ENCODE results near the gene DIAPH1.

DIAPH1 gene

DNA sequence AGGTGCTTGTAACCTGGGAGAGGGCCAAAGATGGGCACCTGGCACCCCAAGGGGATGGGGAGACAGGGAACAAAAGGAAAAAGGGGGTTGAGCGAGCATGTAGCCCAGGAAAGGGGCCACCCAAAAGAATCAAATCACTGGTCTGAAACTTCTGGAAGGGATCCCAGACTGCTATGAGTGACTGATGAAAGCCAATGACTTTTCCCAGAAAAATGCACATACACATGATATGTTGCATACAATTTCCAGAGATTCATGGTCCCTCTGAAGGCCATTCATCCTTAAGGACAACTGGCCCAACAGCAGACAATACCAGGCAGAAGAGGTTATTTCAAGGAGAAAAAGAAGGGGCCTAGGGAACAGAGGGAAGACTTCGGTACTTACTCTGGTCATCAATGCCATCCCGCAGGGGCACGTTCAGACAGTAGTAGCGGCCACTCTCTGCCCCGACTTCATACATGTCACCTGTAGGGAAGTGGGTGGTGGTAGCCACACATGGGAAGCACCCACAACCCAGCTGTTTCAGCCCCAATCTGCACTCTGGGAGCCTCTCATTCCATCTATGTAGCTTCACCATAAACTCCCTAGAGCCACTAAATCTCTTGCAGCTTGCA, 9.5 kb upstream of the DIAPH1 start:
- Histone ChIP-seq H3K36me3 (ENCODE audit: control insufficient read depth, low read length) (peaks cover 87% of the 10 kb centered on the region), H3K4me2 (ENCODE audit: low read length) (no peak overlapping the region)
- TF ChIP-seq, protein P1, sequence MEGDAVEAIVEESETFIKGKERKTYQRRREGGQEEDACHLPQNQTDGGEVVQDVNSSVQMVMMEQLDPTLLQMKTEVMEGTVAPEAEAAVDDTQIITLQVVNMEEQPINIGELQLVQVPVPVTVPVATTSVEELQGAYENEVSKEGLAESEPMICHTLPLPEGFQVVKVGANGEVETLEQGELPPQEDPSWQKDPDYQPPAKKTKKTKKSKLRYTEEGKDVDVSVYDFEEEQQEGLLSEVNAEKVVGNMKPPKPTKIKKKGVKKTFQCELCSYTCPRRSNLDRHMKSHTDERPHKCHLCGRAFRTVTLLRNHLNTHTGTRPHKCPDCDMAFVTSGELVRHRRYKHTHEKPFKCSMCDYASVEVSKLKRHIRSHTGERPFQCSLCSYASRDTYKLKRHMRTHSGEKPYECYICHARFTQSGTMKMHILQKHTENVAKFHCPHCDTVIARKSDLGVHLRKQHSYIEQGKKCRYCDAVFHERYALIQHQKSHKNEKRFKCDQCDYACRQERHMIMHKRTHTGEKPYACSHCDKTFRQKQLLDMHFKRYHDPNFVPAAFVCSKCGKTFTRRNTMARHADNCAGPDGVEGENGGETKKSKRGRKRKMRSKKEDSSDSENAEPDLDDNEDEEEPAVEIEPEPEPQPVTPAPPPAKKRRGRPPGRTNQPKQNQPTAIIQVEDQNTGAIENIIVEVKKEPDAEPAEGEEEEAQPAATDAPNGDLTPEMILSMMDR (IDR thresholded peaks at IDR 0.05; ENCODE audit: low read depth, low read length, poor library complexity, severe bottlenecking) = no peak
- no peak for TF ChIP-seq EZH2phosphoT487 (IDR thresholded peaks at IDR 0.05; ENCODE audit: borderline replicate concordance, low read length)

GRCh38 chr5:141623611-141624010, 4.8 kb upstream of the DIAPH1 start:
- H4K20me1 ChIP-seq (ENCODE audit: control insufficient read depth, insufficient read depth, low read depth, low read length) = no peaks in the 10 kb centered on the region
- no peaks in the 10 kb centered on the region for H3K9me3 ChIP-seq (ENCODE audit: control insufficient read depth, insufficient read depth, low read length)
- H3K27me3 ChIP-seq (ENCODE audit: control insufficient read depth, low read length) = no peaks in the 10 kb centered on the region
- no peak overlapping the region for H3K4me3 ChIP-seq (ENCODE audit: low read length)
- TF ChIP-seq EZH2phosphoT487 (IDR thresholded peaks at IDR 0.05; ENCODE audit: borderline replicate concordance, low read length) = no peak
- H3K79me2 ChIP-seq (ENCODE audit: control insufficient read depth, low read length) = peaks cover under 1% of the 10 kb centered on the region
- H3K36me3 ChIP-seq (ENCODE audit: control insufficient read depth, low read length) = peaks cover 87% of the 10 kb centered on the region
- no peak overlapping the region for H3K4me2 ChIP-seq (ENCODE audit: low read length)
- H3K9me2 ChIP-seq (replicated peaks; ENCODE audit: control insufficient read depth, low read length) = no peaks in the 10 kb centered on the region
- H3F3A ChIP-seq (ENCODE audit: control insufficient read depth, insufficient read depth) = peaks cover 9% of the 10 kb centered on the region
- H3K4me1 ChIP-seq (ENCODE audit: control insufficient read depth, low read length) = peaks cover 10% of the 10 kb centered on the region
- no peak overlapping the region for H3K27ac ChIP-seq (ENCODE audit: low read depth, low read length)

More for the DNA sequence above, 9.5 kb upstream of the DIAPH1 start:
- Histone ChIP-seq H3K27me3 (ENCODE audit: control insufficient read depth, low read length) (no peaks in the 10 kb centered on the region), H3K9me3 (ENCODE audit: control insufficient read depth, insufficient read depth, low read length) (no peaks in the 10 kb centered on the region), H3K9me2 (replicated peaks; ENCODE audit: control insufficient read depth, low read length) (no peaks in the 10 kb centered on the region), H4K20me1 (ENCODE audit: control insufficient read depth, insufficient read depth, low read depth, low read length) (no peaks in the 10 kb centered on the region), H3F3A (ENCODE audit: control insufficient read depth, insufficient read depth) (no peaks in the 10 kb centered on the region; the same call in 1 of the 2 replicates), H3K79me2 (ENCODE audit: control insufficient read depth, low read length) (peaks cover 22% of the 10 kb centered on the region), H3K27ac (ENCODE audit: low read depth, low read length) (no peak overlapping the region), H3K4me1 (ENCODE audit: control insufficient read depth, low read length) (peaks cover 4% of the 10 kb centered on the region), H3K4me3 (ENCODE audit: low read length) (no peak overlapping the region)

- H3K27ac ChIP-seq (ENCODE audit: low read depth, low read length) = no peak overlapping the region
- H3F3A ChIP-seq (ENCODE audit: control insufficient read depth, insufficient read depth) = peaks cover 9% of the 10 kb centered on the region
- H3K79me2 ChIP-seq (ENCODE audit: control insufficient read depth, low read length) = peaks cover 5% of the 10 kb centered on the region
- H3K4me1 ChIP-seq (ENCODE audit: control insufficient read depth, low read length) = peaks cover 10% of the 10 kb centered on the region
- H4K20me1 ChIP-seq (ENCODE audit: control insufficient read depth, insufficient read depth, low read depth, low read length) = no peaks in the 10 kb centered on the region
- H3K9me3 ChIP-seq (ENCODE audit: control insufficient read depth, insufficient read depth, low read length) = no peaks in the 10 kb centered on the region
- no peaks in the 10 kb centered on the region for H3K9me2 ChIP-seq (replicated peaks; ENCODE audit: control insufficient read depth, low read length)
- H3K4me3 ChIP-seq (ENCODE audit: low read length) = no peak overlapping the region
- H3K4me2 ChIP-seq (ENCODE audit: low read length) = no peak overlapping the region
- H3K36me3 ChIP-seq (ENCODE audit: control insufficient read depth, low read length) = peaks cover 86% of the 10 kb centered on the region
- TF ChIP-seq EZH2phosphoT487 (IDR thresholded peaks at IDR 0.05; ENCODE audit: borderline replicate concordance, low read length) = no peak
- TF ChIP-seq, protein P1 (IDR thresholded peaks at IDR 0.05; ENCODE audit: low read depth, low read length, poor library complexity, severe bottlenecking) = no peak
- no peaks in the 10 kb centered on the region for H3K27me3 ChIP-seq (ENCODE audit: control insufficient read depth, low read length)
Measured at GRCh38 chr5:141623186-141623585, 4.4 kb upstream of the DIAPH1 start.

GRCh38 chr5:141618030-141618803, 583 bp downstream of the DIAPH1 start:
- peak overlapping the region; percentile 71 for H3K4me2 ChIP-seq (ENCODE audit: low read length)
- peaks cover 47% of the 10 kb centered on the region for H3K4me1 ChIP-seq (ENCODE audit: control insufficient read depth, low read length)
- peaks cover 16% of the 10 kb centered on the region for H3F3A ChIP-seq (ENCODE audit: control insufficient read depth, insufficient read depth)
- H4K20me1 ChIP-seq (ENCODE audit: control insufficient read depth, insufficient read depth, low read depth, low read length) = peaks cover 7% of the 10 kb centered on the region; the same call in 1 of the 2 replicates
- TF ChIP-seq EZH2phosphoT487 (IDR thresholded peaks at IDR 0.05; ENCODE audit: borderline replicate concordance, low read length) = no peak
- TF ChIP-seq, protein P1 (IDR thresholded peaks at IDR 0.05; ENCODE audit: low read depth, low read length, poor library complexity, severe bottlenecking) = no peak
- H3K9me3 ChIP-seq (ENCODE audit: control insufficient read depth, insufficient read depth, low read length) = no peaks in the 10 kb centered on the region
- peaks cover 53% of the 10 kb centered on the region for H3K79me2 ChIP-seq (ENCODE audit: control insufficient read depth, low read length)
- peak overlapping the region; percentile 51 for H3K27ac ChIP-seq (ENCODE audit: low read depth, low read length)
- H3K27me3 ChIP-seq (ENCODE audit: control insufficient read depth, low read length) = no peaks in the 10 kb centered on the region
- H3K4me3 ChIP-seq (ENCODE audit: low read length) = peak overlapping the region; percentile 71
- peaks cover 54% of the 10 kb centered on the region for H3K36me3 ChIP-seq (ENCODE audit: control insufficient read depth, low read length)
- no peaks in the 10 kb centered on the region for H3K9me2 ChIP-seq (replicated peaks; ENCODE audit: control insufficient read depth, low read length)

Data from DOHH2 (cell line).